HG03439 (cell line): ENCODE measurements around the gene TSC22D3.

ENCODE experiments used
- ATAC-seq: cut with Tn5 transposase; IDR thresholded peaks from one replicate; pipeline ENCODE4 v1.9.1; 2021; ENCODE audit warnings: mild to moderate bottlenecking, moderate library complexity; ENCODE audit not compliant: unreplicated experiment

The TSC22D3 gene

DNA sequence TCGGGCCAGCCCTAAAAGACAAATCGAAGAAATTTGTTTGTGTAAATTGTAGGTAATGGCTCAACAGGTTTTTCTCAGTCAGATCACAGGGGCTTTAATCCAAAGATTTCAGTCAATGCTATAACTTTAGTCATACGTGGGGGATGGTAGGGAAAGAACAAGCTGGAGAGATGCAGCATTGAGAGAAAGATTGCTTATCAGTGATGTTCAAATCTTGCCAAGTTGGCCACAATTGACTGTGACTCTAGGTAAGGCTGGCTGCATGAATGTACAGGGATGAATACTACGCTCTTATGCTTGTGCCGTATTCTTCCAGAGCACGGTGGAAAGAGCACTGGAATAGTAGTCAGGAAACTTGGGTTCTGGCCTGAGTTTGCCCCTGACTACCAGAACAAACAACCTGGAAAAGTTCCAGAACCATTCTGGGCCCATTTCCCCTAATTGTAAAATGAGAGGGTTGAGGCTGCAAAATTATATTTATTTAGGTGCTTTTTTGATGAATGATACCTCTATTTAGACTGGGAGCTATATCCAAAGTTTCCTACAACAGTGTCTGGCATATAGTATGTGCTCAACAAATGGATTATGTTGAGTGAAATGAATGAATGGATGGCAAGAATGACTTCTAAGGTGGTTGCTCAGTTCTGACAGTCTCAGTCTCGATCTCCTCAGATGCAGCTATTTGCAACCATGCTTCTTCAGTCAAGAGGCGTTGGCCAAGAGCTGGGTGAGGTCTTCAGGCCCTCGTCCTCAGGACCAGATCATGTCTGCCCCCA is 44.4 kb downstream of the TSC22D3 start:
- ATAC-seq = no peak

DNA sequence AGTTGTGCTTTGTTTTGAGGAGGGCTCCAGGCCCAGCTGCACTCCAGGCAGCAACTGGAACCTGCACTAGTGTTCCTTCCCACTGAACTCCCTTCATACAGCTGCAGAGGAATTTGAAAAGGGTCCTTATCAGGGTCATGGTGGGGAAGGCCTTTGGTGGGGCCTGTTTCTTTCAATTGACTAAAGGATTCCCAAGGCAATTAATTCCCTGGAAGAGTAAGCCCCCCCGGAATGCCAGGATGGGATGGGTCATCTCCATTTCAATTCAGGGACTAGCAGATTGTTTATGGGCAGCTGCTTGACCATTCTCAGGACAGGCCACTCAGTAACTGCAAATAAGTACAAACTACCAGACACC is 45.3 kb downstream of the TSC22D3 start:
- no peak for ATAC-seq

DNA sequence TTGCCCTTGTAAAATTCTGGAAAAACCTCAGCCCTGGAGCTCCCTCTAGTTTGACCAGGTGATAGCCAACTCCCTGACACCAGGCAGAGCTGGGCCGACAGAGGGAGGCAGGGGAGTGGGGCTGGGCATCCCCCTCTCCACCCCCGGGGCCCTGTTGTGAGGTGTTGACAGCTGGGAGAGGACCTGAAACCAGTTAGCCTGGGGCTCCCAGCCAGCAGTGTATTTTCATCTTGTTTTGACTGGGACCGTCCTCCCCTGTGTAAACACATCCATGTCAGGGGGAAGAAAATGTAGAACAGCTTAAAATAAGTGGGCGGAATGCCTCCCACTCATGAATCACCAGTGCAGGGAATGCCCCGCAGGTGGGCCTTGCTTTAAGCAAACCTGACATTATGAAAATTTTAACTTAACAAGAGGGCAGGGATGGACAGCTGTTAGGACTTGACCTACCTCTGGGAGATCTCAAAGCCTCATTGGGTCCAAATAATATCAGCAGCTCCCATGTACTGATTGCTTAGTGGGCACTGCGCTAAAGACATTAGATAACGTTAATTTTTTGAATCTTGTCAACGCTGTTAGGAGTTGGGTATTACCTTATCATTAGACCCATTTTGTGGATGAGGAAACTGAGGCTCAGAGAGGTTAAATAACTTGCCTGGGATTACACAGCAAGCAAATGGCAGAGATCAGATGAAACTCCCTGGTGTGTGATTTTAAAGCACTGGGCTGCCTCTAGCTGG is 45.9 kb downstream of the TSC22D3 start:
- peak; percentile 93 for ATAC-seq

DNA sequence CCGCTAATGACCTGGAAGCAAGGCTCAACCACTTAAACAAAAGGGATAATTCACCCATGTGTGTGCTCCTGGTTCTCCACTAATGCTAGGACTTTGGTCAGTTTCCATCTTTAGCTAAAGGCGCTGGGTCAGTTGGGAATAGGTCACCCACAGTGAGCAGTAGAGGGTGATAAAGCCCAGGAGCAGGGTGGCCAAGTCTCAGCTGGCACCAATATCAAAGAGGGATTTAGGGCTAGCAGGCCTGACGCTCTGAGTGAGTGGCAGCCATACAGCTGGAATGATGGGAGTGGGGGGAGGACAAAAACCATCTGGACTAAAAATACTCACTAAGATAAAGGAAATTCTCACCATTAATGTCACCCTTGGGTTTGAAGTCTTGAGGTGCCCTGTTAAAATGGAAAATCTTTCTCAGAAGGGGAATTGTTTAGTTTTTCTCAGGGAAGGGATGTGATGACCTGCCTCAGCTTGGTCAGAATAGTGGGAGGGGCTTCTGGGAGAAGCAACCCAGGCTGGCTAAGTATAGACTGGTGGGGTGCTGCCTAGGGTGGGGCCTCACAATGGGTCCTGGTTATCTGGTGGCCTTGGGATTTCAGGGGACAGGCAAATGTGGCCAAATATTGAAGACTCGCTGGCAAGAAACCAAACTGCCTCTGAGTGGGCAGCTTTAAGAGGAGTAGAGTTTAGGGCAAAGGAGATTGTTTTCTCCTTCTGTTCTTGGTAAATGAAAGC is 47.1 kb downstream of the TSC22D3 start:
- no peak for ATAC-seq

DNA sequence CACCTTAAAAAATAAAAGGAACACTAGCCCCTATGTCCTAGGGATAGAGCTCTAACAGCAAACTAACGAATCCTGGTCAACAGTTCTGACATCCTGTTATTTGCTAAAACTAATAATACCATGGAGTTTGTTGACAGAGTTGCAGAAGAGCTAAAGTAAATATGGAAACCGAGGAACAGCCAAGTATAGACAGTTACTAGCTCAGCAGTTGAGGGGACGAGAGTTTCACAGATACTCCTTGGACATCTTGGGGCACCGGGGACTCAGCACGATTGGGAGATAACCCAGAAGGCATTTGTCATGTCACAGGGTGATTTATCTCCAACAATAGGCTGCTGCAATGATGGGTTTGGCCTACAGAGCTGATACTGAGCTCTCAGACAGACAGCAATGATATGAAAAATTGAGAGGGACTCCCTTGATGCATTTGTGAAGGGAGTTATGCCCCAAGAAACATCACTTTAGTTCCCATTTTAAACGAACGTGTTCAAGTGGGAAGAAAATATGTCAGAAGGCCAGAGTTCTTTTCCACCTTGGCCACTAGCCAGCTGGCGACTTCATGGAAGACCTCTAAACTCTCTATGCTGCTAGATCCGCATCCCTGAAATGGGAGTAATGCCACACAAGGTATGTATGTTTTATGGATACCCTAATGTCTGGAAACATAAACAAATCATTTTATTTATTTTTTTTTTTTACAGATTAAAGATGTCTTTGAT is 48.6 kb downstream of the TSC22D3 start:
- no peak for ATAC-seq

DNA sequence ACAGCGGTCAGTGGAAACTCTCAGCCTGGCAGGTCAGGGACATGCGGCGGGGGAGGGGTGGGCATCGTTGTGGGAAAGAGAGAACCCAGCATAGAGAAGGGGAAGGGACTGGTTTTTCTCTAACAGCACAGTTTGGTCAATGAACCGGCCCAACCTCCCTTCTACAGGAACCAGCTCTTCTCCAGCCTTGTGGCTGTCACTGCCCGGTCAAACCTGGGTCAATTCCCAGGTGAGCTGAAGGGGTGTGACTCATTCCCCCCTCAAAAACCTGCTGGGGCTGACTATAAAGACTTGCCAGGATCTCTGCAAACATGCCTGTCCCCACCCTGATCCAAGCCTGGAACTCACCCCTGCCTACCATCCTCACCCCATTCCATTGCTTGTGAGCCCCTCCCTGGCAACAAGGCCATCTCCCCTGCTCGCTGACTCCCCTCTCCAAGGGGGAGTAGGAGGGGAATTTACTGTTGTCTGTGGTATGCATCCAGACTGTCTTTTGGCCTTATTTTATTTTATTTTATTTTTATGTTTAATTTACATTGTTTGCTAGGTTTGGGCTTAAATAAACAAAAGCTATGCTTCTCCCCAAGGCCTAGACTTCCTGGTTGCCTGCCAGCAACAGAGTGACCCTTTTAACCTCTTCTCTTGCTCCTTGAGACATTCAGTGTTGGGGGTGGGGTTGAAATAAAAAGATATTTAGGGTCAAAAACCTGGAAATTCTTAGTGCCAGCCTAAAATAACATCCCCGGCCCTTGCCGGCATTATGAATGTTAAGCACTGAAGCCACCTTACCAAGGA is 49.6 kb downstream of the TSC22D3 start:
- no peak for ATAC-seq

DNA sequence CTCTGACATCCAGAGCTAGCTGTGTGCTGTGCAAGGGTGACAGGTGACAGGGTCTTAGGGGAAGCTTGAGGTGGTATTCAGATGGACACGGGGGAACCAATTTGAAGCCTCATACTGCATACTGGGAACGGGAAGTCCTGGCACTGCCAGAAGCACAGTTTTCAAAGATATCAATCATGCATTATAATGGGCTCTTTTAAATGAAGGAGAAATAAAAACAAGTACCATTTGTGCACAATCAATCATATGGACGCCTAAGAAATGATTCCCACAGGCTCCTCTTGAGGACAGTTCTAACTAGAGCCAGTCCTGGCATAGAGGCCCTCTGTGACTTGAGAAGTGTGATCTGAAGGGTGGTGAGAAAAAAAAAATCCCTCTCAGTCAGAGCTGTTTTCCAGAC is 50.9 kb downstream of the TSC22D3 start:
- ATAC-seq = no peak

DNA sequence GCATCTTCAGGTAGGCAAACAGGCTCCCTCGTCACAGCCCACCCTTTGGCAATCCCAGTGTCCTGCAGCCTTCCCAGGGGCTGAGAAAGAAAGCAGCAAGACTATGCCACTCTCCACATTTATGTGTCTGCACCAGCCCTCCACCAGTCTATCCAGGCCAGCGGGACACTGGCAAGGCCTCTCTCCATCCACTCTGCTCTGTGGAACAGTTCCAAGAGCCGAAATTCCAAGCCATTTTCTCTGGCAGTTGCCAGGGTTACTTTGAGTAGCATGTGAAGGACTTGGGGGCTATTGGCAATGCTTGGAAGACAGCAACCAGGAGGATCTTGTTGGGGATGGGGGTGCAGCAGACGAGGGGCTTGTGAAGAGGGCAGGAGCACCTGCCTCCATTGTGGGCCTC is 52.1 kb downstream of the TSC22D3 start:
- no peak for ATAC-seq

DNA sequence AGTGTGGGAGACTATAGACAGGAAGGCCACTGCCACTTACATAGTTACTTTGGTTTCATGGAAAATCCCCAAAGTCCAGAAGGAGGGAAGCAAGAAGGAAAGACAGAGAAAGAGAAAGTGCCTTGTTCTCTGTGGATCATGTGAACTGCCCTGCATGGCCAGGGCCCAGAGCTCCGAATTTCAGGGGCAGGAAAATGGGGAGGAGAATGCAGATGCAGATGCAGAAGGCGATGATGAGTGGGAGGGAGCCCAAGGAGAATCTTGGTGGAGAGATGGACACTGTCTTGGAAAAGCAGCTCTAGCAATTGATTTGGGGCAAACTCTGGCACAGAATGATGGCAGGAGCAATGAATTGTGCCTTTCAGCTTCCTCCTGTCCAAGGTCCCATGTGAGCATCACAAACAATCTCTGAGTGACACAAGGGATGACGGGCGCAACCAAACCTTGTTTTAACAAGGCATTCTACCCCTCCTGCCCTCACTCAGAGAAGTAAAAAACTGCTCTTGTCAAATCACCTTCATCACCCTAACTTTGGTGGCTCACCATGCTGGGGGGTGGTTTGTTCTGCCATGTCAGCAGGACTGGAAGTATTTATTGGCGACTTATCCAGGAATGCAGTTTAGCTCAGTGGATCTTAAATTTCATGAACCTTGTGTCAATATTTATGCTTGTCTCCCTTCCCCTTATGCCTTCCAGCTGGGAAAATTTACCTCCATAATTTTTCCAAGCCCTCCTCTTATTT is 53.5 kb downstream of the TSC22D3 start:
- ATAC-seq = no peak

DNA sequence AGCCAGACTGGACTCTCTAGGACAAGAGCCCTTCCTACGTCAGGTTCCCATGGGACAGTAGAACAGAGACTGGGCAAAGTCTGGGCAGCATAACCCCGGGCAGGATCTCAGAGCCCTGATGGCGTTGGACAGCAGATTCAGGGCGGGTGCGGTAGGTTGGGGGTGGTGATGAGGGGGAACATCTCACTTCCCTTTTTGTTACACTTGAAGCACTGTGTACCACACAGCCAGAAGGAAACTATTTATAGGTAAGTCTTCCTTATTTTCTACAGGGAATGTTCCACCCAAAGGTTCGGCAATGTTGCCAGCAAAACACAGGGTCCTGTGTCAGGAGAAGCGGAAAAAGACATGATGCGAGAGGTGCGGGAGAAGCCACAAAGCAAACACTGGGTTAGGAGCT is 54.3 kb downstream of the TSC22D3 start:
- ATAC-seq = no peak

DNA sequence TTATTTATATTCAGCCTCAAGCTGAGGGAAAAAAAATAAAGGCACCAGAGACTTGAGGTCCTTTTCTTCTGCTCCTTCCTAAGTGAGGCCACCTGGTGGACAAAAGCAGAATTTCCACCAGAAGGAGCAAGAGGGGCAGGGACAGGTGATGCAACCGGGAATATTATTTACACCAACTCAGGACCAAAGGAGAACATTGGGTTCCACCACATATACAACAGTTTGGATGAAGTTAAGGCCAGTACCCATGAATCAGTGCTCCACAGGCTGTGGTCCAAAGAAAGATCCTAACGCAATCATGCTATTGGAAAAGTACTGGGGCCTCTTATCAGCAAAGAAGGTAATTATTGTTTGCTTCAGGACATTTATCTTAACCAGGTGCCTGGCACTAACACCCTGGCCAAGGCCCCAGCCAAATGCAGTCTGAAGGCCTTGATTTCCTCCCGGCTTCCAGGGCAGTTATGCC is 57.4 kb downstream of the TSC22D3 start:
- ATAC-seq = no peak

DNA sequence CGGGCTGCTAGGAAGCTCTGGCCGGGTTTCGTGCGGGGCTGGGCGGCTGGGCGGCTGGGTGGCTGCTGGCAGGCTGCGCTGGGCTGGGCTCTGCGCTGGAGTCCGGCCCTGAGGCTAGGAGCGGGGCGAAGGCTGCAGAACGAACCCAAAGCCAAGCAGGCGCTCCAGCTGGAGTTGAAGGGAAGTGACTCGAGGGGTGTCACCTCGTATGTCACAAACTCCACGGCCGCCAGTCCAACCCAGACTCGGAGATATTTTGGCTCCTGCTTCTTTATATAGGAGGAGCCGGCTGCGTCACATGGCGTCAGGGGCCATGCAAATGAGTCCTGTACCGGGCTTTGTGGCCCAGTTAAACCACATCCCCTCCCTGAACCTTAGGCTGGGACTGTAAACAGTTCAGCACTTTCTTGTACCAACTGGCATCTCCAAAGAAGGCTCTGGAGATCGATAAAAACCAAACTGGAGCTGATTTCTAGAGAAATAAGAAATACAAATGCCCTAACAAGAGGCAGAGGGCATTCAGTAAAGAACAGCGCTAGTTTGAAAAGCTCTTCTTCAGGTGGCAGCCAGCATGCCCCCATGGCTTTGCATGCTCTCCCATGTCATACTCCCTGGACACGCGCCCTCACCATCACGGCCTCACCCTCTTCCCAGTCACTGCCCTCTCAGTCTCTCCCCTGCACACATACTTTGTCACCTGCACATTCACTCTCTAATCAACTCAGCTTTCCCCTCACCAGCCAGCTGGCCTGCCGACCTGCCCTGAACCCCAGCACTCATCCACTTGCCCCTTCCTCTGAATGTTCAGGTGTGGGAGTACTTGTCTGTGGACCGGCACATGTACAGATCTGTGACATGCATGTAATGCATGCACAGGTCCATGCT is 58.5 kb downstream of the TSC22D3 start:
- peak; percentile 78 for ATAC-seq

DNA sequence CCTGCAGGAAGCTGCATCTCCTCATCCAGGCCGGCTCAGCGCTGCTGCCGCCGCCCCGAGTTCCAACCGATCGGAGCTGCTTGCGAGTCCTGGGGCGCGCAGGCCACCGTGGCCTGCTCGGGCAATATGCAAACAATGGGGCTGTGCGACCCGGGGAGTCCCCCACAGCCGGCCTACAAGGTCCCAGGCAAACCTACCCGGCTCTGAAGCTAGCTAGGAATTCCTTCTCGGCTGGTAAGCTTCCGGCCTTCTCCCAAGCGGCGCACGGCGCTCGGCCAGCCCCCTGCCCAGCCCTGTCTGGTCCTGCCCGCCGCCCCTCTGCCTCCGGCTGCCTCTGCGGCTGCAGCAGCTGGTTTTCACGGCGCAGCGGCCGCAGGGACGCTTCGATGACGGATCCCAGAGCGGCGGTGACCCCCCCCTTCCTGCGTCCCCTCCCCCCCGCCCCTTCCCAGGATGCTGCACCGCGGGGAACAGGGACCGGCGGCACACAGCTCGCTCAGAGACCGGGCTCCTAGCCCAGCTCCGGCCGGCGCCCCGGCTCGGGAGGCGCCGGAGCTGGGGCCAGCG is 59.4 kb downstream of the TSC22D3 start:
- ATAC-seq = no peak

DNA sequence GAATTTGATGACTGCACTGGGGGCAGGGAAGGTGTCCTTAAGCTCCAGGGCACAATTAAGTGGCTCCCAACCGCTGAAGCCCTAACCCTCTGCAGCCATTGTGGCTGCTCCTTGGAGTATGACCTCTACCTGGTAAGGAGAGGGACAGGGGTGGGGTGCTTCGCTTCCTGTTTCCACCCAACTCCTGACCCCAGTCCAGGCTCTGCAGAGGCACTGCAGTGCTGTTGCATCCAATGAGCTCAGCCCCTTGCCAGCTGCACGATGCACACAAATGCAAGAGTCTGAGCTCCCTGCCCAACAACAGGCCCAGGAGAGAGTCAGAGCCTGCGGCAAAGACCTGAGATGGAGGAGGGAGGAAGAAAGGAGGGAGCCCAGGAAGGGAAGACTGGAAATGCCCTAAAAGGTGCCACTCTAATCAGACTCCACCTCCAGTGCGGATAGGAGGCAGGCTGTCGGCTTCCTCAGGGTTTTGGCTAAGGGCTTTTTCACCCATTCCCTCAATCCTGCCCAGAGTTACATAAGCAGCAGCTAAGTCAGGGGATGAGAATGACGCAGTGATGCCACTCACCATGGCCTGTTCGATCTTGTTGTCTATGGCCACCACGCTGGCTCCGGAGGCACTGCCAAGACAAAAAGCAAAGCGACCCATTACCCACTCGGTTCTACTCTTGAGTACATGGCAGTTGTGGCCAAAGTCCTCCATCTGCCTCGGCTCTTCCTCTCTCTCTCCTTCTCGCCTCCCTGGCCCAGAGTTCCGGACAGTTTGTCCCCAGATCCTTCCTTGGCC is 60.1 kb downstream of the TSC22D3 start:
- no peak for ATAC-seq

DNA sequence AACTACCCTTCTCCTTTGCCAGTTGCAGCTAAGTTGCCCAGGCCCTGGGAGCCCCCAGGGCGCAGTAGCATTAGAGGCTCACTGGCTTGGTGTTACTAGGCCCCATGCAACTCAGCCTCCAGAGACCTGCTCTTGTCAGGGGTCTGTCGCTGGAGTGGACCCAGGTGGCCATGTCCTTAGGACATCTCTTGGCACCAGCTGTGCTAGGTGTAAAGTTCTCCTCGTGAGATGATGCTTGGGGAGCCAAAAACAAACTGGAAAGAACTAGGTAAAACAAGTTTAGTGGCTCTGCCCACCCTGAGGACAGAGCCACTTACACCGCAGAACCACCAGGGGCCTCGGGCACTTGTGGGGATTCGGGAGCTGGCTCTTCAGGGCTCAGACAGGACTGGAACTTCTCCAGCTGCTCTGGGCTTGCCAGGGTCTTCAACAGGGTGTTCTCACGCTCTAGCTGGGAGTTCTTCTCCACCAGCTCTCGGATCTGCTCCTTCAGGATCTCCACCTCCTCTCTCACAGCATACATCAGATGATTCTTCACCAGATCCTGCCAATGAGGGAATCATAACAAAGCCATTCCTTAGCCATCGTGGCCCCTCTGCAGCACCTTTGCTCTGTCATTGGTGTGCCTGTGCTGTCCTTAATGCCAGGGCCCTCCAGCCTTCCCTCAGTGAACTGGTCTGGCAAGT is 61.2 kb downstream of the TSC22D3 start:
- no peak for ATAC-seq

DNA sequence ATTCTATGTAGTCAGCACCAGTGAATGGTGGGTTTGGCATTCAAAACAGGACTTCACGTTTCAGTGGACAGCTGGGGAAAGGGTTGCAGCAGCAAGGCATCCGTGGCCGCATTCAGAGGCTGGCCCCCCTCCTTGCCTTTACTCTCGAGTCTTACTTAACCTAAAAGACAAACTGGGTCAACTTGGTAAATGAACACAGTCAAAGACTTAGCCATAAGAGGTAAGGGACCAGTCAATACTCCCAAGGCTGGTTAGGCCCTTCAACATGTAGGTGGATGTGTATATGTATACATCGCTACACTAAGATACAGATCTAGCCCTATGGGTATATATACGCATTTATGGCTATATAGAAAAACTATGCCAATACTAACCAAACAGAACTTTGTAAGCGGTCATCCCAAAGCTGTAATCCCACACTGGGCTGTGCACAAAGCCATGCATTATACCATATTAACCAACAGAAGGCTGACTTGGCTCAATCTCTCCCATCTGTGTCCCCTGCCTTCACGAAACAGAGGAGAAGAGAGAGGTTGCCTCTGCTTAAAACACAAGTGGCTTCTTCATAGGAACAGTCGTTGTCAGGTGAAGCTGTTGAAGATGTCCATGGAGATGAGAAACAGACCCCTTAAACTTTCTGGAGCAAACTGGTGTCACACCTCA is 61.9 kb downstream of the TSC22D3 start:
- no peak for ATAC-seq

DNA sequence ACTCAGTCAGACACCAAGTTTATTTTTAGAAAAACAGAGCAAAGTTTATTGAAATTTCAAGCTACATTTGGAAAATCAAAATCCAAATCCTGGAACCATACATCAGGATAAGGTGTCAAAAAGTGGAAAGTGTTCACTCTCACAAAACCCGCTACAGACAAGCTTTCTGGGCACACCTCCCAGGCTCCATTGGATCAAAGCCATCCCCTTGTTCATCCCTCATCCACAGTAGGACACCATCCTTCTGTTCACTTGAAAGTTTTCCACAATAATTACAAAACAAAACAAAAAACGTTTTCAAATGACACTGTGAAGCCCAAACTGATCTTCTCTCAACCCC is 62.4 kb downstream of the TSC22D3 start:
- no peak for ATAC-seq
